ENCODE results near the gene PRKN.

DNA sequence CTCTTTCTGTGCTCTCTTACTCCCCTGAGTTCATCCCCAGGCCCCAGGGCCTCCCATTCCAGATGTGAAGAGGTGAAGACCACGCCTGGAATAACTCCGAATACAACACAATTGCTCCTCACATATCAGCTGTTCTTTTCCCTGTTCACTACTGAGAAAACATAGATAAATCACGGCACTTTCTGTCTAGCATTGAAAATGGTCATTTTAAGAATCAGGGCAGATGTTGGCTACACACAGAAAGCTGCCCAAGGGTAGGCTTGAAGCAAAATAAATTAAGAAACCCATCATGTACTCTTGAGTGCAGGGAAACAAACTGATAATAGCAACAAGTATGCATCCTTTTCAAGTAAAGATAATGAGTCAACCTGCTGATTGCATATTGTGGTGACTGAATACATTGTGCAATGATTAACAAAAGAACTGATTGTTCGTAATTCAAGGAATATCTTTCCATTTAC, 382.5 kb downstream of the PRKN start:
- TF ChIP-seq EZH2 (IDR thresholded peaks at IDR 0.05; ENCODE audit: insufficient read depth, poor library complexity, severe bottlenecking) (no peak), EZH2phosphoT487 (IDR thresholded peaks at IDR 0.05; ENCODE audit: insufficient read depth, low read depth) (no peak)
